ENCODE results near the gene UBE4A. TPM values are rescaled to one million over a fixed set of nuclear protein-coding genes. Genes with fewer than 3 reads are reported as not detected.

Gene UBE4A
- total and polyA plus RNA-seq, 9 of the 15 experiments (the other 6 are each of a cell fraction or from before 2014, with no cell fraction given) = 13.5 to 45.2 (median 26.8) TPM

GRCh38 chr11:118359295-118359958 lies at the start of gene UBE4A (continued):
- TF ChIP-seq, protein P1, sequence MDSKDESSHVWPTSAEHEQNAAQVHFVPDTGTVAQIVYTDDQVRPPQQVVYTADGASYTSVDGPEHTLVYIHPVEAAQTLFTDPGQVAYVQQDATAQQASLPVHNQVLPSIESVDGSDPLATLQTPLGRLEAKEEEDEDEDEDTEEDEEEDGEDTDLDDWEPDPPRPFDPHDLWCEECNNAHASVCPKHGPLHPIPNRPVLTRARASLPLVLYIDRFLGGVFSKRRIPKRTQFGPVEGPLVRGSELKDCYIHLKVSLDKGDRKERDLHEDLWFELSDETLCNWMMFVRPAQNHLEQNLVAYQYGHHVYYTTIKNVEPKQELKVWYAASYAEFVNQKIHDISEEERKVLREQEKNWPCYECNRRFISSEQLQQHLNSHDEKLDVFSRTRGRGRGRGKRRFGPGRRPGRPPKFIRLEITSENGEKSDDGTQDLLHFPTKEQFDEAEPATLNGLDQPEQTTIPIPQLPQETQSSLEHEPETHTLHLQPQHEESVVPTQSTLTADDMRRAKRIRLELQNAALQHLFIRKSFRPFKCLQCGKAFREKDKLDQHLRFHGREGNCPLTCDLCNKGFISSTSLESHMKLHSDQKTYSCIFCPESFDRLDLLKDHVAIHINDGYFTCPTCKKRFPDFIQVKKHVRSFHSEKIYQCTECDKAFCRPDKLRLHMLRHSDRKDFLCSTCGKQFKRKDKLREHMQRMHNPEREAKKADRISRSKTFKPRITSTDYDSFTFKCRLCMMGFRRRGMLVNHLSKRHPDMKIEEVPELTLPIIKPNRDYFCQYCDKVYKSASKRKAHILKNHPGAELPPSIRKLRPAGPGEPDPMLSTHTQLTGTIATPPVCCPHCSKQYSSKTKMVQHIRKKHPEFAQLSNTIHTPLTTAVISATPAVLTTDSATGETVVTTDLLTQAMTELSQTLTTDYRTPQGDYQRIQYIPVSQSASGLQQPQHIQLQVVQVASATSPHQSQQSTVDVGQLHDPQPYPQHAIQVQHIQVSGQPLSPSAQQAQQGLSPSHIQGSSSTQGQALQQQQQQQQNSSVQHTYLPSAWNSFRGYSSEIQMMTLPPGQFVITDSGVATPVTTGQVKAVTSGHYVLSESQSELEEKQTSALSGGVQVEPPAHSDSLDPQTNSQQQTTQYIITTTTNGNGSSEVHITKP (IDR thresholded peaks at IDR 0.05; ENCODE audit: partially characterized antibody) = peak; percentile 17
- TF ChIP-seq, protein P2, sequence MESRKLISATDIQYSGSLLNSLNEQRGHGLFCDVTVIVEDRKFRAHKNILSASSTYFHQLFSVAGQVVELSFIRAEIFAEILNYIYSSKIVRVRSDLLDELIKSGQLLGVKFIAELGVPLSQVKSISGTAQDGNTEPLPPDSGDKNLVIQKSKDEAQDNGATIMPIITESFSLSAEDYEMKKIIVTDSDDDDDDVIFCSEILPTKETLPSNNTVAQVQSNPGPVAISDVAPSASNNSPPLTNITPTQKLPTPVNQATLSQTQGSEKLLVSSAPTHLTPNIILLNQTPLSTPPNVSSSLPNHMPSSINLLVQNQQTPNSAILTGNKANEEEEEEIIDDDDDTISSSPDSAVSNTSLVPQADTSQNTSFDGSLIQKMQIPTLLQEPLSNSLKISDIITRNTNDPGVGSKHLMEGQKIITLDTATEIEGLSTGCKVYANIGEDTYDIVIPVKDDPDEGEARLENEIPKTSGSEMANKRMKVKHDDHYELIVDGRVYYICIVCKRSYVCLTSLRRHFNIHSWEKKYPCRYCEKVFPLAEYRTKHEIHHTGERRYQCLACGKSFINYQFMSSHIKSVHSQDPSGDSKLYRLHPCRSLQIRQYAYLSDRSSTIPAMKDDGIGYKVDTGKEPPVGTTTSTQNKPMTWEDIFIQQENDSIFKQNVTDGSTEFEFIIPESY (CRISPR knock-in tag; IDR thresholded peaks at IDR 0.05) = peak; percentile 60
- no peak for TF ChIP-seq GTF2F1 (IDR thresholded peaks at IDR 0.05; ENCODE audit: low read depth, low read length)
- TF ChIP-seq ELF4 (CRISPR knock-in tag; IDR thresholded peaks at IDR 0.05) = peak; percentile 40
- peak; percentile 68 for TF ChIP-seq POLR2H (tag; IDR thresholded peaks at IDR 0.05; ENCODE audit: low read depth)
- TF ChIP-seq, protein P3, sequence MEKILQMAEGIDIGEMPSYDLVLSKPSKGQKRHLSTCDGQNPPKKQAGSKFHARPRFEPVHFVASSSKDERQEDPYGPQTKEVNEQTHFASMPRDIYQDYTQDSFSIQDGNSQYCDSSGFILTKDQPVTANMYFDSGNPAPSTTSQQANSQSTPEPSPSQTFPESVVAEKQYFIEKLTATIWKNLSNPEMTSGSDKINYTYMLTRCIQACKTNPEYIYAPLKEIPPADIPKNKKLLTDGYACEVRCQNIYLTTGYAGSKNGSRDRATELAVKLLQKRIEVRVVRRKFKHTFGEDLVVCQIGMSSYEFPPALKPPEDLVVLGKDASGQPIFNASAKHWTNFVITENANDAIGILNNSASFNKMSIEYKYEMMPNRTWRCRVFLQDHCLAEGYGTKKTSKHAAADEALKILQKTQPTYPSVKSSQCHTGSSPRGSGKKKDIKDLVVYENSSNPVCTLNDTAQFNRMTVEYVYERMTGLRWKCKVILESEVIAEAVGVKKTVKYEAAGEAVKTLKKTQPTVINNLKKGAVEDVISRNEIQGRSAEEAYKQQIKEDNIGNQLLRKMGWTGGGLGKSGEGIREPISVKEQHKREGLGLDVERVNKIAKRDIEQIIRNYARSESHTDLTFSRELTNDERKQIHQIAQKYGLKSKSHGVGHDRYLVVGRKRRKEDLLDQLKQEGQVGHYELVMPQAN (IDR thresholded peaks at IDR 0.05; ENCODE audit: borderline replicate concordance) = peak; percentile 86
- no peak for TF ChIP-seq RNF219 (CRISPR knock-in tag; IDR thresholded peaks at IDR 0.05)
- peak; percentile 73; a peak in 2 of 4 replicates for TF ChIP-seq SIN3A (IDR thresholded peaks at IDR 0.05; ENCODE audit: borderline replicate concordance in 2 of 2, control insufficient read depth in 1 of 2, low read depth in 2 of 2, low read length in 2 of 2)
- TF ChIP-seq MBD1 (CRISPR knock-in tag; IDR thresholded peaks at IDR 0.05) = no peak
- TF ChIP-seq FOSL1 (tag; conservative IDR thresholded peaks at IDR 0.05) = peak; percentile 49; the same call in 1 of the 2 replicates
- TF ChIP-seq SIN3B (IDR thresholded peaks at IDR 0.05; ENCODE audit: low read depth) = peak; percentile 89
- no peak for TF ChIP-seq ZBTB17 (CRISPR knock-in tag; IDR thresholded peaks at IDR 0.05)
- TF ChIP-seq PHF21A (IDR thresholded peaks at IDR 0.05; ENCODE audit: borderline replicate concordance, low read depth) = peak; percentile 24; the same call in 1 of the 2 replicates
- peak; percentile 25 for TF ChIP-seq DACH1 (IDR thresholded peaks at IDR 0.05; ENCODE audit: partially characterized antibody)
- TF ChIP-seq CBX5 (IDR thresholded peaks at IDR 0.05; ENCODE audit: borderline replicate concordance, low read depth) = peak; percentile 69; the same call in 1 of the 2 replicates

All from K562 (cell line).